ENCODE data around the gene CAMTA1.
A peak's percentile ranks its signal among the peaks of the same experiment; 100 is the strongest.
"Not testable (repeated sequence)": the region's sequence is repeated elsewhere in the genome, so short reads cannot be mapped to it uniquely, and the experiment has no call there.

Gene CAMTA1

GRCh38 chr1:7362947-7363346, 577.7 kb downstream of the CAMTA1 start:
- no peak for DNase-seq

DNA sequence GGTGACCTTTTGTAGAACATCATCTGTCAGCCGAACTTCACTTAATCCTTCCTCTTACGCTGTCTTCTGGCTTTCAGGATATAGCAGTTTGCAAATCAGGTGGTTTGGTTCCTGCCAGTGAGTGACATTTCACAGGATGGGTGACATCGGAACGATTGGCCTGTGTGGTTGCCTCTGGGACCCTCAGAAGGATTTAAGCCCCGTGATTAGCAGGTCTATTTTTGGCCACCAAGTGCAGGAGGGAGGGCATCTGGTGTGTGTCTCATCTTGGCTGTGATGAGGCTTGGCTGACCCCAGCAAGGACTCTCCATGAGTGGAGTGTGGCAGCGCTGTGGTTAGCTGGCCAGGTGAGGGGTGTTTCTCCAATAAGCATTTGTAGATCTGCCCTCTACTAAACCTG, 578.2 kb downstream of the CAMTA1 start:
- DNase-seq: no peak

DNA sequence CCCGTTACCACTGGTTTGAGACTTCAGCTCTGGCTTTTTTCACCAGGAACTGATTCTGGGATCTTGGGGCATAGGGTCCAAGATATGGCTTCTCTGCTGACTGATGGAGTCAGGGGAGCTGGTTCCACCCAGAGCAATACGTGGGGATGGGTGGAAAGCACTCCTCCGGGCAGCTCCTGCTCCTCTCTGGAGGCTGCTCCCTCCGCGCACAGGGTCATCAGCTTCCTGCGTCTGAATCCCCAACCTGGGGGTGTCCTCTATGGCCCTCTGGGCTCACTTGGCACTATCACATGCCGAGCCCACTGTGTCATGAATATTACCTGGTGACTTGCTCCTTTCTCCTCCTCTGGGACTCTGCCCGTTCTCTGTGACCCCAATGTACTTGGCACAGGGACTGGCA, 580.5 kb downstream of the CAMTA1 start:
- no peak for DNase-seq

DNA sequence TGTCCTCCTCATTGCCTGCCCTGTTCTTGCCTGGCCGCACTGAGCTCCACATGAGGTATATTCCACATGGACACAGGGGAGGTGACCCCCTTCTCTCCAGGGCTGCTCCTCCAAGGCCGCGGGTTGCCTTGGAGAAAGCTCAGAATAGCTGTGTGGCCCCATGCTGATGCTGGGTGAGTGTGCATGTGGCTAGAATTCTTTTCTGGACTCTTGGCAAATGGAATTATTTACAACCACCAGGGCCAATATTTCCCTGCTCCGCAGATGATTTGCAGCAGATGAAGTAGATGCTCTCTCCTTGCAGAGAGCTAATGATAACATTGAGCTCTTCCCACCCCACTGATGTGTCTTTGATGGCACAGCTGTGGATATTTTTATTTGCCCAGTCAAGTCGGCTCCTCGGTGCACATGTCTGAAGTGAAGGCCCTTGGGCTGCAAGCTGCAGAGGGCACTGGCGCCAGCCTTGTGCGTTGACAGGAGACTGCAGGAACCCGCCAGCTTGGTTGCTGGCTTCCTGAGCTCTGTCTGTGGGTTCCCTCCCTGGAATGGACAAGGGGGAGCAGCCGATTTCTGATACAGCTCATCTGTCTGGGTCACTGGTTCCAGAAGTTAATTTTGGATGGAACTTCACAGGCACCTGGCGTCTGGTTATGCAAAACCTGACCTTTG, 581.2 kb downstream of the CAMTA1 start:
- no peak for DNase-seq

GRCh38 chr1:7366955-7367665, 581.9 kb downstream of the CAMTA1 start:
- DNase-seq: no peak

- no peak for DNase-seq
Measured at GRCh38 chr1:7369866-7370265, 584.6 kb downstream of the CAMTA1 start.

DNA sequence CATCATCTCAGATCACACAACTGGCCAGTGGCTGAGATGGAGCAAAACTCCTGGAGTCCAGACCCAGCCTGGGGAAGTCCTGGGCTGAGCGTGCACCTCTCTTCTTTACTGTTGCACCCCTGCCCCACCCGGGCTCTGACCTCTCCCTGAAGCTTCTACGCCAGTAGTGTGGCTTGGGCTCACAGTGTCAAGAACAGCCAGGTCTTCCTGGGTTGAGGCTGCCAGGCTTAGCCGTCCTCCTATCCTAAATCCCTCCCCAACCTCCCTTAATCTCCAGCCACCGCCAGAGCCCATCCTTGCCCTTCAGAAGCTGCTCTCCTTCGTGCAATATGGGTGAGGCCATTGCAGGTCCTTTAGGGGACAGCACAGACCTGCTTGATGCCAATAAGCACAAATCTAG, 586.7 kb downstream of the CAMTA1 start:
- no peak for DNase-seq

- no peak for DNase-seq
Measured at GRCh38 chr1:7372477-7373120, 587.3 kb downstream of the CAMTA1 start.

GRCh38 chr1:7373251-7373650, 588.0 kb downstream of the CAMTA1 start:
- no peak for DNase-seq

- DNase-seq: peak; percentile 54
Measured at GRCh38 chr1:7373876-7374562, 588.8 kb downstream of the CAMTA1 start.

DNA sequence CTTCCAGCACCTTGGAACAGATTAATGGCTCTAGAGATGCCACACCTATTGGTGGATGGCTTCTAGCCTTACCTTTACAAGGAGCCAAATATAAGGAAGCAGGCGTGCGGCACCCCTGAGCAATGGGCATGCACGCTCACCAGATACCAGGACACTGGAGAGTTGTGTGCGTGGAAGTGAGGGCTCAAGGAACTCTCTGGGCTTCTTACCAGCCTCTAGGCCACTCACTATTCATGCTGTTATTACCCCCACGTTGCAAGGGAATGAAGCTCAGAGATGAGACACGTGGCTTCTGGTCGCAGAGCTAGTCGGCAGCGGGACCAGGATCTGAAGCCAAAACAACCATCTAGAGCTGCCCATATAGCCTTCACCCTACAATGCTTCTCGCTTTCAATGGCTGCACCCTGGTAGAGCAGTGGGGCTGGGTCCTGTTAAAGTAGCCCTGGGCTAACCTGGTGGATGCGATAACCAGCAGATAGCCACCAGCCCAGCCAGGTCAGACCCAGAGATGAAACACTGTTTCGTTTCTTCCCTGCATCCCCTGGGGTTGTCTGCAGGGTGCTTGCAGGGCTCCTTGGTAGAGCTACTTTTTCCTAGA, 589.4 kb downstream of the CAMTA1 start:
- no peak for DNase-seq

DNA sequence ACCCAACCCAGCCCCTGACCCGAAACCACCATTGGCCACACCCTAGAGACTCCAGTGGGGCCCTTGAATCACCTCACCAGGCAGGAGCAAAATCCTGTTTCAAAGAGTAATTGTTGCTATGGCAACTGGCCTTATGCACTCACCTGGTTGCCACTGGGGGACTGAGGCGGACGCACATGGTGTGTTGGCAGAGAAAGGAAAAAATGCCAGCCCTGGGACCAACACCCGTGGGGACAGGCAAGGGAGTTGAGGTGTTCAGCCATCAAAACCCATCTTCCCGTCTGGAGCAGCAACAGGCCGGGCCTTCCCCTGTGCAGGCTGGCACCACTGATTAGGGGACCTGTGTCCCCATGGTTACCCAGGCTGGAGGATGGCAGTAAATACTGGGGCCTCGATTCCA, 590.1 kb downstream of the CAMTA1 start:
- no peak for DNase-seq

- DNase-seq: no peak
Measured at GRCh38 chr1:7375781-7376660, 590.8 kb downstream of the CAMTA1 start.

DNA sequence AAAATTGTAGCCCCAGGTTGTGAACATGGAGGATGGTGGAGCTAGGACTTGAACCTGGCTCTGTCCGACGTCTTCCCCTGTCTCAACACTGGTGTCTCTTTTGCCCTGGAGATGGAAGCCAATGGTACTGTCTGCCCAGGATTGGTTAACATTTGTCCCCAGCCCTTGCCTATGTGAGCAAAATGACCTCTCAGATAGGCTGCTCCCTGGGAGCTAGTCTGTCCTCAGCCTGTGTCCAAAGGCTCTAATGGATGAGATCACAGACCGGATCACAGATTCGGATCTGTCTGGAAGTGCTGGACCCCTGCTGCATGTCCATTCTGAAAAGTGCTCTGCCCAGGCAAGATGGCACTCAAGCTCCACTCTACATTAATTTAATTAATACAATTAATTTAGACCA, 591.4 kb downstream of the CAMTA1 start:
- DNase-seq: no peak

DNA sequence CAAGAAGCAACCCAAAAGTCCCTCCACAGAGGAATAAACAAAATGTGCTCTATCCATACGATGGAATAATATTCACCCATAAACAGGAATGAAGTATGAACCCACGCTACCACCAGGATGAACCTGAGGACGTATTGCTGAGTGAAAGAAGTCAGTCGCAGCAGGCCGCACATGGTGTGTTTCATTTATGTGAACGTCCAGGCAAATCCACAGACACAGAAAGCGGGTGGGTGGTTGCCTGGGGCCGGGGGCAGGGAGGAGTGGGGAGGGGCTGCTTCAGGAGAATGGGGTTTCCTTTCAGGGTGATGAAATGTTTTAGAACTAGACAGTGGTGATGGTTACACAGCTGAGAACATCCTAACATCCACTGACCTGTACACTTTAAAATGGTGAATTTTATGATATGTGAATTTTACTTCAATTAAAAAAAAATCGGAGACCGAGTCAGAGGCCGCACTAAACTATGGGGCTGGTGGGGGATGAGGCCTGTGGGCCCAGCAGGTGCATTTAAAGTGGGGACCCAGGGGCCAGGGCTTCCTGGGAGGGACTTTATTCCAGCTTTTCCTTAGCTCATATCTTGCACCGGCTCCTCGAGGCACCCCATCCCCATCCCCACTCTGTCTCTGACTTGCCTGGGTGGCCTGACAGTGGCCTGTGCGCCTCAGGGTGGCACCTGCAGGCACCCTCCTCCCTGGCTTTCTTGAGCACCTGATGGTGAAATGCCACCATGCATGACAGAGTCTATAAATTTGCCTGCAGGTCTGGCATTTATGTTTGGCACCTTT, 593.3 kb downstream of the CAMTA1 start:
- no peak for DNase-seq

DNA sequence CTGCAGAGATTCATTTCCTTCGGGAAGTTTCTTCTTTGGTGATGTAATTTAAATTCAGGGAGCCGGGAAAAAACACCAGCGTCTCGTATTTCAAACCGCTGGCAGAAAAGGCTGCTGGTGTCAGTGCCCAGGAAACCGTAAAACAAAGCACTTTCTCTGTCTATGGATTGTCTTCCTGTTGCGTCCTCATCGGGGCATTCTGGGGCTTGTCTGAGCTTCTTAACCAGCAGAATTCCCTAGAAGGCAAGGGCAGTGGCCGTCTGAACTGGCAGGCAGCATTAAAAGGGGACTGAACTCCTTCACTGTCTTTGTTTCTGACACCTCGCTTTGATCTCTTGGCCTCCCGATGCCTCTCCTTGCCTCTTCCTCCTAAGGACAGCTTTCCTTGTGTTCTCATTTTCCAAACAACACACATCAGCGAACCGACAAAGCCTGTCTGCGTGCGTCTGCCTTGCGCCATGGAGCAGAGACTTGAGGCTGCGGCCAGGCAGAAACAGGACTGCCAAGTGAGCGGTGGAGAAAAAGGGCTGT, 594.3 kb downstream of the CAMTA1 start:
- DNase-seq: peak; percentile 56

DNA sequence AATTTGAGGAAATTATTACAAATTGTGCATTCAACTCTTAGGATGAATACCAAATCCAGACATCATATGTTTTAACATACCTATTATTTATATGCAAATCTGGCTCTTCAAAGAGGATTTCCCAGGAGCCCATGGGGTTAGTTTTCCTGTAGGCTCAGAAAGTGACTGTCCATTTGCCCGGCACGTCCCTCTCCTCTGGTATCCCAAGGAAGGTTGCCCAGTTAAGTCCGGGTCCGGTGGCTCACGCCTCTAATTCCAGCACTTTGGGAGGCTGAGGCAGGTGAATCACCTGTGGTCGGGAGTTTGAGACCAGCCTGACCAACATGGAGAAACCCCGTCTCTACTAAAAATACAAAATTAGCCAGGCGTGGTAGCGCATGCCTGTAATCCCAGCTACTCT, 594.8 kb downstream of the CAMTA1 start:
- DNase-seq: not testable (repeated sequence)

DNA sequence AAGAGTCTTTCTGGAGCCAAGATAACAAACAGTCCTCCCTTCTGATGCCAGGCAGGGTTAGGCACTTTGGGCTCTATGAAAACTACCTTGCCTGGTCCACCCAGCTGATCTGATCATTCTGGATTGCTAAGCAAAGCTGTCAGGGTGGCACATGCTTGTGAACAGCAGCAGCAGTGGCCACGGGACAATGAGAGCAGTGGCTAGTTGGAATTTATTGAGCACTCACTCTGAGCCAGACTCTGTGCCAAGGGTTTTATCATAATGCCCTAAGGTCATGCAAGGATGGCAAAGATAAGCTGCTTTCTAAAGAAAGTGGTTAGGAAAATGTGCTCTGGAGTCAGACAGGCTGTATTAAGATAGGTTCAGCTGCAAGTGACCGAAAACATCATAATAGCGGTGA, 595.5 kb downstream of the CAMTA1 start:
- no peak for DNase-seq

DNA sequence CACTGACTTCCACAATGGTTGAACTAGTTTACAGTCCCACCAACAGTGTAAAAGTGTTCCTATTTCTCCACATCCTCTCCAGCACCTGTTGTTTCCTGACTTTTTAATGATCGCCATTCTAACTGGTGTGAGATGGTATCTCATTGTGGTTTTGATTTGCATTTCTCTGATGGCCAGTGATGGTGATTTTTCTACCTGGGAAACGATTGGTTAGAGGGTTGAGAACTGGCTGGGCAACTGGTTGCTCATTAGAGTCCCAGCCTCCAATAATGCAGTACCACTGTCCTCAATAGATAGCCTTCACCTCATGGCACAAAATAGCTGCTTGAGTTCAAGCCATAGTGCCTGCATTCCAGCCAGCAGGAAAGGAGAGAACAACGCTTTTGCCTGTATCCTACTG, 596.5 kb downstream of the CAMTA1 start:
- not testable (repeated sequence) for DNase-seq

- no peak for DNase-seq
Measured at GRCh38 chr1:7382971-7383370, 597.7 kb downstream of the CAMTA1 start.
